Choroid plexus epithelial cell (primary cell): ENCODE results near the gene ACHE.

Experiments
- DNase-seq: peaks from one replicate; pipeline ENCODE4 v3.0.0-alpha.2; 2010; ENCODE audit warnings: low read depth
- H3K4me3 ChIP-seq: 2 replicates; pipeline ENCODE4 v1.5.1; 2011; ENCODE audit warnings: low read depth, mild to moderate bottlenecking, control low read depth, low read length, moderate library complexity
- TF ChIP-seq, protein P1 (sequence below): conservative IDR thresholded peaks from 2 replicates; pipeline ENCODE4 v1.5.1; 2011; ENCODE audit warnings: low read depth, mild to moderate bottlenecking, control low read depth, inconsistent platforms, low read length, moderate library complexity

ACHE gene

DNA sequence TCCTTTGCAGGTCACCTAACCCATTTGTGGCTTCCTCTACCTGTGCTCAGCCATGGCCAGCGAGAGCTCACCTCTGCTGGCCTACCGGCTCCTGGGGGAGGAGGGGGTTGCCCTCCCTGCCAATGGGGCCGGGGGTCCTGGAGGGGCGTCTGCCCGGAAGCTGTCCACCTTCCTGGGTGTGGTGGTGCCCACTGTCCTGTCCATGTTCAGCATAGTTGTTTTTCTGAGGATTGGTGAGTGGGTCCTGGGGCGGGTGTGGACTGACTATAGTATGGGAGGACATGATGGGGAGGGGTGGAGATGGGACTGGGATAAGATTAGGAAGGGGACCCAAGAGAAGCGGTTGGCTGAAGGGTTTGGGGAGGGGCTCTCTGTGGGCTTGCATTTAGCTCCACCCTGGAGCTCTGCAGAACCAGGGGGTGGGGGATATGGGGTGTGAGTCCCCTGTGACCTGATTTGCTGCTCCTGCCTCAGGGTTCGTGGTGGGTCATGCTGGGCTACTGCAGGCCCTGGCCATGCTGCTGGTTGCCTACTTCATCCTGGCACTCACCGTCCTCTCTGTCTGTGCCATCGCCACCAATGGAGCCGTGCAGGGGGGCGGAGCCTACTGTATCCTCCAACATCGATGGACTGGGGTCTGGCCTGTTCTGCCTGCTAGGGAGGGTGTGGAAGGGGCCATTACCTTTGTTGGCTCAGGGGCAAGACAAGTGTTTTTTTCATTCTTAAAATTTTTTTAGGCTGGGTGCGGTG, 41.4 kb downstream of the ACHE start:
- DNase-seq, result no peak
- TF ChIP-seq, protein P1, sequence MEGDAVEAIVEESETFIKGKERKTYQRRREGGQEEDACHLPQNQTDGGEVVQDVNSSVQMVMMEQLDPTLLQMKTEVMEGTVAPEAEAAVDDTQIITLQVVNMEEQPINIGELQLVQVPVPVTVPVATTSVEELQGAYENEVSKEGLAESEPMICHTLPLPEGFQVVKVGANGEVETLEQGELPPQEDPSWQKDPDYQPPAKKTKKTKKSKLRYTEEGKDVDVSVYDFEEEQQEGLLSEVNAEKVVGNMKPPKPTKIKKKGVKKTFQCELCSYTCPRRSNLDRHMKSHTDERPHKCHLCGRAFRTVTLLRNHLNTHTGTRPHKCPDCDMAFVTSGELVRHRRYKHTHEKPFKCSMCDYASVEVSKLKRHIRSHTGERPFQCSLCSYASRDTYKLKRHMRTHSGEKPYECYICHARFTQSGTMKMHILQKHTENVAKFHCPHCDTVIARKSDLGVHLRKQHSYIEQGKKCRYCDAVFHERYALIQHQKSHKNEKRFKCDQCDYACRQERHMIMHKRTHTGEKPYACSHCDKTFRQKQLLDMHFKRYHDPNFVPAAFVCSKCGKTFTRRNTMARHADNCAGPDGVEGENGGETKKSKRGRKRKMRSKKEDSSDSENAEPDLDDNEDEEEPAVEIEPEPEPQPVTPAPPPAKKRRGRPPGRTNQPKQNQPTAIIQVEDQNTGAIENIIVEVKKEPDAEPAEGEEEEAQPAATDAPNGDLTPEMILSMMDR, result no peak
- H3K4me3 ChIP-seq, result no peak overlapping the region

DNA sequence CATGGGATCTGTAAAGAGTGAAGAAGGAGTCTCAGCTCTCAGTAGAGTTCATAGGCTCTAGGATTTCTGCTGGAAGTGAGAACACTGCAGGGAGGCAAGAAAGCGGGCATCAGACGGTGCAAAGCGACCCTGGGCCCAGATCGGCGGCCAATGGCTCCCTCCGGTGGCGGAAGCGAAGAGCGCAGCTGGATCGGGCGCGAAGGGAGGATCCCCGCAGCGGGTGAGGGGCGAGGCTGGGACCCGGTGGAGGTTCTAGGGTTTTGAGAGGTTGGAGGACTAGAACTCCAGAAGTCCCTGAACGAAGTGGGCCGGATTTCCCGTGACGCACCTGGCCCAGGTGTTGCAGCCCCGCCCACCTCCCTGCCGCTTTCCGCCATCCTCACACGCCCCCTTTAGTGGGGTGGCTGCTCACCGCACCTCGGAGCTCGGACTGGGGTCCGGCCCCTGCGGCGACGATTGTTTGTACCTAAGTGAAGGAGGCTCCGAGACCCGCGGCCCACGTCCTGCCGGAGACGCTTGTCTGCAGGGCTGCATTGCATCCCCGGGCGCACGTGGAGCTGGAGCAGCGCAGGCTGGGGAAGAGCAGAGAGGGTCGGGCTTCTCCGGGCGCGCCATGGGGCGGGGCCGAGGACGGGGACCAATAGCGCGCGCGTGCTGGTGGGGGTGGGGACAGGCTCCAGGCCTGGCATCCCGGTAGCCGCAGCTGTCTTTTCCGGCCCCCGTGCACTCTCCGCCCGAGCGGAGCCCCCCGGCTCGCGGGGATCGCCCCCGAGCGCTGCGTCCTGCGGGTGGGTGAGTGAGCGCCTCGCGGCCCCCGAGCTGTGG, 43.4 kb downstream of the ACHE start, which contains the start of gene SLC12A9:
Gene SLC12A9, plus strand, starts transcription at position 666 of the 825 bp plus-strand sequence. CDS start 1,485 bp downstream, outside the sequence.
- peak; percentile 93 for DNase-seq
- H3K4me3 ChIP-seq, result peak within 1 kb of the TSS; percentile 77
- TF ChIP-seq, protein P1, result peak; percentile 95

DNA sequence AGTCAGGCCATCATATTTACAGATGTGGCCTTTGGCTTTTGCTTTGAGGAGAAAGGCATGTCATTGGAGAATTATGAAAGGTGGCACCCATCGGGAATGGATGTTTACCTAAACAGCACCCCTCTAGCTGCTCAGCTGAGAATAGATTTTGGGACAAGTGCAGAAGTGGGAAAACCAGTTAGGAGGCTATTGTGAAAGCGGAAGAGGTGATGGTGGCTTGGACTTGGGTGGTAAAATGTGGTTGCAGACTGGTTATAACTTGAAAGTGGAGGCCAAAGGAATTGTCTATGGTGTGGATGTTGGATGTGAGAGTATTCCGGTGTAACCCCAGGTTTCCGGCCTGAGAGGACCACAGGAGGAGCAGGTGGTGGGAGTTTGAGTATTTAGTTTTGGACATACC, 48.3 kb downstream of the ACHE start:
- TF ChIP-seq, protein P1, result no peak
- no peak for DNase-seq
- H3K4me3 ChIP-seq, result no peak overlapping the region

DNA sequence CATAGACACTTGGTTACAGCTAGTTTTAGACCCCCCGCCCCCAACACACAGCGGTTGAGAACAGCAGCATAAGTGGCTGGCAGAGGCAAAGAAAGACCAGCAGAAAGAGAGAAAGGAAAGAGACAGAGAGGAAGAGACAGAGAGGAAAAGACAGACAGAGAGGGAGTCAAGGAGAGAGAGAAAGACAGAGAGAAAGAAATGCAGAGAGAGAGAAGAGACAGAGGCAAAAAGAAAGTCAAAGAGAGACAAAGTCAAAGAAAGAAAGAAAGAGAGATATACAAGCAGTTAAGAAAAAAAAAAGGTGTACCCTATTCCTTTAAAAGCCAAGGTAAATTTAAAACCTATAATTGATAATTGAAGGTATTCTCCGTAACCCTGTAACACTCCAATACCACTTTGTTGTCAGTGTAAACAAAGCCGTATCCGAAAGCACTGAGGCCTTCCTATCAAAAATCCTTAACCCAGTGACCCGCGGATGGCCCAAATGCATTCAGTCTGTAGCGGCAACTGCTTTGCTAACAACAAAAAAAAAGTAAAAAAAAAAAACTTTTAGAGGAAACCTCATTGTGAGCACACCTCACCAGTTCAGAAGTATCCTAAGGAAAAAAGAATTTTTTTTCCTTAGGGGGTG, 55.1 kb downstream of the ACHE start:
- no peak overlapping the region for H3K4me3 ChIP-seq
- DNase-seq, result no peak
- TF ChIP-seq, protein P1, result no peak
